Lower lobe of right lung (tissue), 2 donors: Measurements from ENCODE around the gene LACRT. TPM values are rescaled to one million over a fixed set of nuclear protein-coding genes. Genes with fewer than 3 reads are reported as not detected.

Experiments used
- ATAC-seq, 2 donors: fragments of 200-7000 bp; cut with Tn5 transposase; one replicate each; pipeline ENCODE4 v1.9.1; 2020 to 2022; ENCODE audit warnings: mild to moderate bottlenecking in 2 of 2, moderate library complexity in 2 of 2
- DNase-seq: peaks from one replicate; pipeline ENCODE4 v3.0.0-alpha.2; 2020
- H3K27ac ChIP-seq: fragments of 200-600 bp; one replicate; pipeline ENCODE4 v1.8.0; 2022
- H3K27me3 ChIP-seq: fragments of 200-600 bp; one replicate; pipeline ENCODE4 v1.8.0; 2022; ENCODE audit warnings: low read depth
- H3K36me3 ChIP-seq: fragments of 200-600 bp; one replicate; pipeline ENCODE4 v1.8.0; 2022; ENCODE audit warnings: mild to moderate bottlenecking
- H3K4me1 ChIP-seq: fragments of 200-600 bp; one replicate; pipeline ENCODE4 v1.8.0; 2022
- H3K4me3 ChIP-seq: fragments of 200-600 bp; one replicate; pipeline ENCODE4 v1.8.0; 2022; ENCODE audit warnings: mild to moderate bottlenecking
- H3K9me3 ChIP-seq: fragments of 200-600 bp; one replicate; pipeline ENCODE4 v1.8.0; 2022
- CTCF ChIP-seq: fragments of 200-600 bp; IDR thresholded peaks from one replicate; pipeline ENCODE4 v1.8.0; 2022; ENCODE audit warnings: antibody characterized with exemption, mild to moderate bottlenecking
- intact Hi-C: fragments of 100-400 bp; cut with DNase I; formaldehyde crosslinking; loops from one replicate; pipeline ENCODE4 v1.11.0; 2022
- total RNA-seq: library from RNA; stranded (reverse); fragmentation: NEBNext Ultra II Directional; extraction: Animal tissue kit (Norgen Biotek cat#: 25700); gene quantifications from one replicate; pipeline ENCODE4 v1.2.1, GENCODE V29; 2021
- donor health status: DM: no; HTN: yes; CAD: no; lungs with severe emphysema.

LACRT gene
- total RNA-seq, 1 donor from 2014 or later: not detected

GRCh38 chr12:54604436-54604835, 30.3 kb downstream of the LACRT start:
- ATAC-seq: no peak
- no peaks in the 10 kb centered on the region for H3K9me3 ChIP-seq
- DNase-seq: no peak

DNA sequence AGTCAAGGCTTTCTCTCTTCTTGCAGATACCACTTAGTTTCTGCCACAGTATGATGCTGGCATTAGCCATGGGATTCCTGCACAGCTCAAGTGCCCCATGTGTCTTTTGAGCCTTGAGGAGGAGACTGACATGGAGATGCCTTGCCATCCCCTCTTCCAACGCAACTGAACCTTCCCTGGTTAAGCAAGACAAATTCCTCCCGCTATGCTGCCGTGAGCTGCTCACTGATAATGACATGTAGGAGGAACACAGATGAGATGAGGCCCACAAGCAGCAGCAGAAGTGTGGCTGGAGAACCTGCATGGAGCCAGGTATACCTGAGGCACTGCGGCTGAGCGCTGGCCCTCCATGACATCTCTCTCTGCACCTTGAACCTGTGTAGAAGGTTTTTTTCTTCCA, 30.8 kb downstream of the LACRT start:
- Histone ChIP-seq H3K4me3 (no peak overlapping the region), H3K9me3 (no peaks in the 10 kb centered on the region), H3K27me3 (no peaks in the 10 kb centered on the region), H3K4me1 (no peaks in the 10 kb centered on the region), H3K36me3 (no peaks in the 10 kb centered on the region), H3K27ac (no peak overlapping the region)
- no peak for ATAC-seq
- DNase-seq: no peak
- intact Hi-C loops: no loop called here
- TF ChIP-seq CTCF: no peak

More at GRCh38 chr12:54604436-54604835, 30.3 kb downstream of the LACRT start:
- intact Hi-C loops: no loop called here
- H3K4me1 ChIP-seq: no peaks in the 10 kb centered on the region
- H3K27me3 ChIP-seq: no peaks in the 10 kb centered on the region
- no peak overlapping the region for H3K27ac ChIP-seq
- no peak for TF ChIP-seq CTCF
- H3K4me3 ChIP-seq: no peak overlapping the region
- H3K36me3 ChIP-seq: no peaks in the 10 kb centered on the region

DNA sequence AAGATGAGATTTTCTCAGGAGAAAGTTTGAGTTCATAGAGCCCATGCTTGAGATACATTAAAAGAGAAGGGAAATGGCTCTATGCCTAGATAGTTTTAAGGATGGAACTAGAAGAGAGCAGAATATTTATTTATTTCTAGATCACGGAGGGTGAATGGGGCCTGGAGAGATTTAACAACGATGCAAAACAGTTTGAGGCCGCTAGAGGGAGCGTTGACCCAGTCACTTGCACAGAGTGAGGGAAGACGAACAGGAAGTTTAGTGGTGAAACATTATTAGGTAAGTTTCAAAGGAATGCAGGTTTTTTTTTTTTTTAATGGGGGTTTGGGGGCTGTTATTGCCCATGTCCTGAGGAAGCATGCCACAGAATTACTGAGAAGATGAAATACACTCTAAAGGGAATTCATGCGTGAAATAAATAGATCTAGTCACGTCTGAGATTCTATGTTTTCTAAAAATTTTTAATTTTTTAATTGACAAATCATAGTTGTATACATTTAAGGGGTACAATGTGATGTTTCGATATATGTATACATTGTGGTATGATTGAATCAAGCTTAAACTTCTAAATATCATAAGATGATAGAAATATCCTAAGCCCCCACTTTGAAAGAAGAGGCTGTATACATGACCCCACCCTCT, 31.4 kb downstream of the LACRT start:
- TF ChIP-seq CTCF: peak; percentile 74
- H3K9me3 ChIP-seq: no peaks in the 10 kb centered on the region
- H3K36me3 ChIP-seq: no peaks in the 10 kb centered on the region
- H3K4me3 ChIP-seq: no peak overlapping the region
- H3K4me1 ChIP-seq: no peaks in the 10 kb centered on the region
- no peaks in the 10 kb centered on the region for H3K27me3 ChIP-seq
- ATAC-seq (peak; percentile 85 to 86), DNase-seq (peak; percentile 63)
- H3K27ac ChIP-seq: no peak overlapping the region
- intact Hi-C loops: no loop called here

DNA sequence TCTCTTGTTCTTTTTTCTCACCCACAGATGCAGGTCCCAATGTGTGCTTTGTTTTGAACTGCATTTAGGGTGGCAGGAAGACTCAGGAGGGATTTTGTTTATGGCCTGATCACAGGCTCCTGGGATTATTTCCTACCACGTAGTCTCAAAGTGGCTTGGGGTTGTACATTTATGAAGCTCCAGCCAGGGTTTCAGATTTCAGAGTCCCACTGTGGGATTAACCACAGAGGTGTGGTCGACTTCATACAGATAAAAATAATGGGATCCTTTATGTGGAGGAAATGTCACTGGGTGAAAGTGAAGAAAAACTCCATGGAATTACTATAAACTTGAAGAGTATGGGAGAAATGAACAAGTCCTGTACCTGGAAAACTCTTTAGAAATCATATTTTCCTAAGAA, 32.0 kb downstream of the LACRT start:
- intact Hi-C loops: no loop called here
- ATAC-seq (no peak), DNase-seq (no peak)
- no peak for TF ChIP-seq CTCF
- Histone ChIP-seq H3K27me3 (no peaks in the 10 kb centered on the region), H3K27ac (no peak overlapping the region), H3K4me3 (no peak overlapping the region), H3K9me3 (no peaks in the 10 kb centered on the region), H3K36me3 (no peaks in the 10 kb centered on the region), H3K4me1 (no peaks in the 10 kb centered on the region)

DNA sequence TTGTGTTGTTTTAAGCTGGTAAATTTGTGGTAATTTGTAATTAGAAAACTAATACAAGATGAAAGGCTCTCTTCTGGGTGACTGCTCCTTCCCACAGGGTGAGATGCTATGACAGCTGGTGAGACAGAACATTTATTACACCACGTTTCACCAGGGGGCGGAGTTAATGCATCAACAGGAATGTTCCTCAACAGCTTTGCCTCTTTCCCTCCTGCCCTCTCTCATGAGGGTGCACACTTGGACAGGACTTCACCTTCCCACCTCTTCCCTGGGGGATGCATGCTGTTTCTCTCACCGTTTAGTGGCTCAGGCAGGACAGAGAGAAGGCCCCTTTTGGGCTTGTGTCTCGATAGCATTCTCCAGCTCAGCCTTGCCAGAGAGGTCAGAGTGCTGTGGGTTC, 32.9 kb downstream of the LACRT start:
- DNase-seq (no peak), ATAC-seq (no peak)
- Histone ChIP-seq H3K27ac (no peak overlapping the region), H3K4me3 (no peak overlapping the region), H3K36me3 (no peaks in the 10 kb centered on the region), H3K27me3 (no peaks in the 10 kb centered on the region), H3K9me3 (no peaks in the 10 kb centered on the region), H3K4me1 (no peaks in the 10 kb centered on the region)
- intact Hi-C loops: no loop called here
- no peak for TF ChIP-seq CTCF
